Mammary epithelial cell (primary cell): ENCODE data around the gene MSS51.

Experiments used
- CTCF ChIP-seq, 2 donors: IDR thresholded peaks in 1 of 2; conservative IDR thresholded peaks in 1 of 2; 2 replicates each; pipeline ENCODE4 v1.5.1; 2011 to 2012; ENCODE audit warnings: inconsistent platforms in 2 of 2, low read length in 2 of 2, mild to moderate bottlenecking in 2 of 2, control low read depth in 1 of 2, low read depth in 1 of 2; ENCODE audit not compliant: insufficient read depth in 1 of 2; ENCODE audit errors: extremely low read depth in 1 of 2
- EZH2 ChIP-seq: IDR thresholded peaks from 2 replicates; pipeline ENCODE4 v1.6.1; 2012; ENCODE audit warnings: low read length, inconsistent platforms, borderline replicate concordance

DNA sequence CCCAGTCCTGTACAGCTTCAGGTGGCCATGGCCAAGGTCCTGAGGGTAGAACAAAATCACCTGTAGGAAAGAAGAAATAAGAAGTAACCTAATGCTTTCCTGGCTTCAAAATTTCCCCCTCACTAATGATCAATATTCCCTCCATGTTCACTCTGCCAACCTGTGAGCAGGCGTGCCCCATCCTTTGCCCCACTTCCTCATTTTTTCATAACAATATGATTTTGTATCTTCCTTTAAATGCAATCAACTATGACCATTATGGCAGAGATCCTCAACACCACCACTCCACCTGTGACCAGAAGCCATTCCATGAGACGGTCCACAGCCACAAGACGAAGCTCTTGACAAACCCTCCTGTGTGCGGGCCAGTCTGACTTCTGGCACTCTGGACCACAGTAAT, 7.0 kb downstream of the MSS51 start:
- no peak for TF ChIP-seq EZH2
- no peak for TF ChIP-seq CTCF (conservative IDR thresholded peaks at IDR 0.05 in 1 of 2, IDR thresholded peaks at IDR 0.05 in 1 of 2; ENCODE audit: extremely low read depth in 1 of 2, insufficient read depth in 1 of 2, low read depth in 1 of 2, low read length in 2 of 2)
